H9 (cell line): ENCODE results near the gene PALD1. TPM values are rescaled to one million over a fixed set of nuclear protein-coding genes. Genes with fewer than 3 reads are reported as not detected.

ENCODE experiments used
- DNase-seq: peaks from one replicate; pipeline ENCODE4 v3.0.0-alpha.2; 2017
- H2AFZ ChIP-seq: one replicate; pipeline ENCODE4 v1.6.1; 2013; ENCODE audit warnings: mild to moderate bottlenecking, low read length, control low read depth, moderate library complexity
- H2AK5ac ChIP-seq: 2 replicates; pipeline ENCODE4 v1.6.1; 2013; ENCODE audit warnings: low read length, control low read depth, mixed read lengths; ENCODE audit not compliant: insufficient read length
- H2BK120ac ChIP-seq: one replicate; pipeline ENCODE4 v1.6.1; 2013; ENCODE audit warnings: low read depth, mild to moderate bottlenecking, low read length, control low read depth, inconsistent platforms; ENCODE audit not compliant: poor library complexity, severe bottlenecking
- H2BK12ac ChIP-seq: 2 replicates; pipeline ENCODE4 v1.6.1; 2013; ENCODE audit warnings: low read length, control low read depth, mixed read lengths, low read depth; ENCODE audit not compliant: insufficient read length
- H2BK15ac ChIP-seq: 2 replicates; pipeline ENCODE4 v1.6.1; 2013; ENCODE audit warnings: low read depth, low read length, control low read depth
- H2BK20ac ChIP-seq: one replicate; pipeline ENCODE4 v1.6.1; 2013; ENCODE audit warnings: low read depth, mild to moderate bottlenecking, low read length, control low read depth, inconsistent platforms; ENCODE audit not compliant: poor library complexity, severe bottlenecking
- H2BK5ac ChIP-seq: 2 replicates; pipeline ENCODE4 v1.6.1; 2013; ENCODE audit warnings: low read length, control low read depth, mixed read lengths; ENCODE audit not compliant: insufficient read length
- H3K14ac ChIP-seq: 2 replicates; pipeline ENCODE4 v1.6.1; 2013; ENCODE audit warnings: low read length, control low read depth; ENCODE audit not compliant: insufficient read depth
- H3K18ac ChIP-seq: 2 replicates; pipeline ENCODE4 v1.6.1; 2013; ENCODE audit warnings: low read depth, mild to moderate bottlenecking, mixed read lengths, low read length, control low read depth; ENCODE audit not compliant: insufficient read length
- H3K23ac ChIP-seq: 2 replicates; pipeline ENCODE4 v1.6.1; 2013; ENCODE audit warnings: low read length, control low read depth, mixed read lengths, low read depth; ENCODE audit not compliant: insufficient read length
- H3K23me2 ChIP-seq: 2 replicates; pipeline ENCODE4 v1.6.1; 2013; ENCODE audit warnings: low read depth, mild to moderate bottlenecking, mixed read lengths, low read length, control low read depth; ENCODE audit not compliant: insufficient read length, poor library complexity, severe bottlenecking
- H3K27ac ChIP-seq: 2 replicates; pipeline ENCODE4 v1.5.1; 2013; ENCODE audit warnings: low read length, control low read depth, mixed read lengths, low read depth; ENCODE audit not compliant: insufficient read length
- H3K27me3 ChIP-seq: 2 replicates; pipeline ENCODE4 v1.6.1; 2013; ENCODE audit warnings: low read length, control low read depth, inconsistent platforms; ENCODE audit not compliant: insufficient read depth
- H3K4ac ChIP-seq: 2 replicates; pipeline ENCODE4 v1.6.1; 2013; ENCODE audit warnings: low read depth, mild to moderate bottlenecking, control low read depth, inconsistent platforms, low read length, moderate library complexity
- H3K4me1 ChIP-seq: 2 replicates; pipeline ENCODE4 v1.6.1; 2013; ENCODE audit warnings: low read length, control low read depth, inconsistent platforms; ENCODE audit not compliant: insufficient read depth
- H3K4me2 ChIP-seq: 2 replicates; pipeline ENCODE4 v1.6.1; 2013; ENCODE audit warnings: low read length, control low read depth, mixed read lengths; ENCODE audit not compliant: insufficient read length, insufficient read depth
- H3K56ac ChIP-seq: 2 replicates; pipeline ENCODE4 v1.6.1; 2013; ENCODE audit warnings: low read depth, mild to moderate bottlenecking, mixed read lengths, low read length, control low read depth; ENCODE audit not compliant: insufficient read length
- H3K79me1 ChIP-seq: 2 replicates; pipeline ENCODE4 v1.6.1; 2013; ENCODE audit warnings: low read depth, mild to moderate bottlenecking, moderate library complexity, low read length, control low read depth, inconsistent platforms; ENCODE audit not compliant: insufficient read depth, poor library complexity, severe bottlenecking
- H3K79me2 ChIP-seq: 2 replicates; pipeline ENCODE4 v1.6.1; 2013; ENCODE audit warnings: low read length, control low read depth, inconsistent platforms; ENCODE audit not compliant: insufficient read depth
- H3K9ac ChIP-seq: 2 replicates; pipeline ENCODE4 v1.6.1; 2013; ENCODE audit warnings: low read length, control low read depth, mixed read lengths; ENCODE audit not compliant: insufficient read length; ENCODE audit errors: extremely low read depth
- H3K9me3 ChIP-seq: one replicate; pipeline ENCODE4 v1.6.1; 2013; ENCODE audit warnings: low read depth, low read length, inconsistent platforms; ENCODE audit not compliant: control insufficient read depth
- H3T11ph ChIP-seq: one replicate; pipeline ENCODE4 v1.6.1; 2013; ENCODE audit warnings: mild to moderate bottlenecking, low read length, control low read depth, inconsistent platforms
- H4K20me1 ChIP-seq: one replicate; pipeline ENCODE4 v1.6.1; 2013; ENCODE audit not compliant: control insufficient read depth, insufficient read length, insufficient read depth
- H4K5ac ChIP-seq: 2 replicates; pipeline ENCODE4 v1.6.1; 2013; ENCODE audit warnings: low read depth, mild to moderate bottlenecking, mixed read lengths, low read length, control low read depth; ENCODE audit not compliant: insufficient read length
- H4K8ac ChIP-seq: replicated peaks from 2 replicates; pipeline ENCODE4 v1.6.1; 2013; ENCODE audit warnings: low read length, control low read depth, mixed read lengths, low read depth; ENCODE audit not compliant: insufficient read length
- H4K91ac ChIP-seq: 2 replicates; pipeline ENCODE4 v1.6.1; 2013; ENCODE audit warnings: low read depth, mild to moderate bottlenecking, moderate library complexity, mixed read lengths, low read length, control low read depth; ENCODE audit not compliant: insufficient read length
- H3K27ac Mint-ChIP-seq, 3 experiments: 2 replicates in 2 of 3; 3 replicates in 1 of 3; pipeline ENCODE4 v1.8.0; 2020 to 2021; ENCODE audit warnings: mixed read lengths in 3 of 3, mild to moderate bottlenecking in 1 of 3, moderate library complexity in 1 of 3
- H3K27me3 Mint-ChIP-seq: 2 replicates; pipeline ENCODE4 v1.8.0; 2021; ENCODE audit warnings: low read depth, mild to moderate bottlenecking, moderate library complexity, mixed read lengths
- H3K36me3 Mint-ChIP-seq, 3 experiments: 2 replicates in 2 of 3; 3 replicates in 1 of 3; pipeline ENCODE4 v1.8.0; 2020 to 2021; ENCODE audit warnings: low read depth in 3 of 3, mixed read lengths in 3 of 3; ENCODE audit not compliant: insufficient read depth in 1 of 3
- H3K4me1 Mint-ChIP-seq, 2 experiments: 2 replicates each; pipeline ENCODE4 v1.8.0; 2020; ENCODE audit warnings: mixed read lengths in 2 of 2
- H3K4me3 Mint-ChIP-seq, 2 experiments: 2 replicates in 1 of 2; 3 replicates in 1 of 2; pipeline ENCODE4 v1.8.0; 2020 to 2021; ENCODE audit warnings: mild to moderate bottlenecking in 2 of 2, mixed read lengths in 2 of 2, moderate library complexity in 1 of 2
- H3K9me3 Mint-ChIP-seq, 2 experiments: 2 replicates in 1 of 2; 3 replicates in 1 of 2; pipeline ENCODE4 v1.8.0; 2020; ENCODE audit warnings: mild to moderate bottlenecking in 2 of 2, mixed read lengths in 2 of 2, moderate library complexity in 1 of 2
- CTCF ChIP-seq: fragments of 200-600 bp; sonication (generic); conservative IDR thresholded peaks from 3 replicates; pipeline ENCODE4 v1.8.0; 2021; ENCODE audit warnings: antibody characterized with exemption, mild to moderate bottlenecking
- WGBS: extraction: QIAGEN DNeasy Blood & Tissue Kit; methylation state at CpG from one replicate; pipeline ENCODE4 v1.1.7; 2013; ENCODE audit warnings: missing lambda C conversion rate, low lambda C conversion rate, mixed read lengths; ENCODE audit not compliant: insufficient read length; ENCODE audit errors: extremely low coverage; 5-methylcytosine and 5-hydroxymethylcytosine counted together
- total RNA-seq: library from RNA; stranded (reverse); gene quantifications from 2 replicates; pipeline ENCODE4 v1.2.1, GENCODE V29; 2021

The PALD1 gene
- total RNA-seq, 1 experiment from 2014 or later = 21.1 TPM

DNA sequence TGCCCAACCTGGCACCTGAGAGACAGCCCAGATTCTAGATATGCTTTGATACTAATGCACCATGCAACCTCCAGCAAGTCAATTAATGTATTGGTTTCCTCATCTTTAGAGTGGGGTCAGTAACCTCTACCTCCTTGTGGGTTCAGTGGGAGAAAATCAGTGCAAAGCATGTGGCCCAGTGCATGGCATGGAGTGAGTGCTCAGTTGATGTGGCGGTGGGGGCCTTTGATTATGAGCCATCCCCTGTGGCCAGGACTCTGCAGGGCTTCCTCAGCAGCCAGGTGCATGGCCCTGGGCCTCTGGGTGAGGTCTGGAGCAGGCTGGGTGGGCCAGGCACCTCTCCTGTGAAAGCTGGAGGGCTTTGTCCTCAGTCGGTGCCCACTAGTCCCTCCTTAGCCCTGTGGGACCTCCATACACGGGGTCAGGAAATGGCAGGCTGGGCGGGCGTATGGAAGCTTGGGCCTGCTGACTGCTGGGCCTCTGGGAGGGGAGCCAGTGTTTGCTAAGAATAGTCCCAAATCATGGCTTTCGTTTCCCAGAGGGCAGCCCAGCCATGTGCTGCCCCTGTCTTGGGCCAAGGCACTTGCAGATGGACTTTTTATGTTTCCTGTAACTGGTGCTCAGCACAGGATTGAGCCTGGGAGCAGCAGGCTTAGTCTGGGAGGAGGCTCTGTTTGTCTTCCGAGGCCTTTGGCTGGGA lies 3.4 kb downstream of the PALD1 start:
- H3T11ph ChIP-seq = no peak overlapping the region
- Mint-ChIP-seq H3K27me3 (no peaks in the 10 kb centered on the region; the same call in 1 of the 2 replicates), H3K27ac (no peak overlapping the region), H3K36me3 (peaks cover 0 to 13% (median 8%) of the 10 kb centered on the region in 3 experiments; a peak in 5 of 7 replicates), H3K4me1 (peaks cover 37 to 41% of the 10 kb centered on the region in 2 experiments), H3K9me3 (no peaks in the 10 kb centered on the region), H3K4me3 (no peak overlapping the region)
- H3K27ac ChIP-seq = no peak overlapping the region
- H2BK20ac ChIP-seq = no peak overlapping the region
- no peak for TF ChIP-seq CTCF
- H2BK15ac ChIP-seq = no peak overlapping the region
- peaks cover 2% of the 10 kb centered on the region; the same call in 1 of the 2 replicates for H3K79me2 ChIP-seq
- no peak overlapping the region for H3K4me2 ChIP-seq
- no peak overlapping the region for H2BK120ac ChIP-seq
- H4K91ac ChIP-seq = no peak overlapping the region
- H3K4ac ChIP-seq = no peak overlapping the region
- no peaks in the 10 kb centered on the region for H3K27me3 ChIP-seq
- no CpG with 5 or more reads among the region's 7 CpGs for WGBS
- H3K23me2 ChIP-seq = peaks cover 14% of the 10 kb centered on the region
- peaks cover 12% of the 10 kb centered on the region for H3K4me1 ChIP-seq
- H2BK5ac ChIP-seq = no peak overlapping the region
- no peaks in the 10 kb centered on the region for H4K20me1 ChIP-seq
- H2BK12ac ChIP-seq = no peak overlapping the region
- H3K9ac ChIP-seq = no peak overlapping the region
- H3K18ac ChIP-seq = no peak overlapping the region
- H2AFZ ChIP-seq = no peak overlapping the region
- no peak overlapping the region for H4K8ac ChIP-seq
- H3K14ac ChIP-seq = no peak overlapping the region; the same call in 1 of the 2 replicates
- no peak overlapping the region for H3K23ac ChIP-seq
- DNase-seq = no peak
- peaks cover 2% of the 10 kb centered on the region for H3K79me1 ChIP-seq
- H2AK5ac ChIP-seq = no peak overlapping the region
- no peak overlapping the region for H3K56ac ChIP-seq
- H4K5ac ChIP-seq = no peak overlapping the region
- H3K9me3 ChIP-seq = no peaks in the 10 kb centered on the region
